MM.1S (cell line): ENCODE measurements around the gene PODNL1.

Experiments used
- DNase-seq: peaks from one replicate; pipeline ENCODE4 v3.0.0-alpha.2; 2015
- H2AFZ ChIP-seq: fragments of 300-600 bp; sonication (generic); 2 replicates; pipeline ENCODE4 v1.6.0; 2016; ENCODE audit warnings: antibody characterized with exemption, low read length
- H3F3A ChIP-seq: fragments of 300-600 bp; sonication (generic); 2 replicates; pipeline ENCODE4 v1.6.1; 2016; ENCODE audit warnings: mild to moderate bottlenecking, antibody characterized with exemption, low read length, moderate library complexity, mixed read lengths; ENCODE audit not compliant: insufficient read depth
- H3K27ac ChIP-seq: fragments of 300-600 bp; sonication (generic); 2 replicates; pipeline ENCODE4 v1.5.1; 2016; ENCODE audit warnings: mild to moderate bottlenecking, low read length
- H3K27me3 ChIP-seq: fragments of 300-600 bp; sonication (generic); replicated peaks from 2 replicates; pipeline ENCODE4 v1.6.0; 2016; ENCODE audit warnings: low read length; ENCODE audit not compliant: insufficient read depth
- H3K36me3 ChIP-seq: fragments of 300-600 bp; sonication (generic); replicated peaks from 2 replicates; pipeline ENCODE4 v1.6.1; 2016; ENCODE audit warnings: mild to moderate bottlenecking, low read length, mixed read lengths; ENCODE audit not compliant: insufficient read depth
- H3K4me1 ChIP-seq: fragments of 300-600 bp; sonication (generic); 2 replicates; pipeline ENCODE4 v1.6.1; 2016; ENCODE audit warnings: low read length, mixed read lengths
- H3K4me2 ChIP-seq: fragments of 300-600 bp; sonication (generic); 2 replicates; pipeline ENCODE4 v1.6.0; 2016; ENCODE audit warnings: low read depth, low read length
- H3K4me3 ChIP-seq: fragments of 300-600 bp; sonication (generic); 2 replicates; pipeline ENCODE4 v1.5.1; 2016; ENCODE audit warnings: low read length, mixed read lengths
- H3K79me2 ChIP-seq: fragments of 300-600 bp; sonication (generic); 2 replicates; pipeline ENCODE4 v1.6.1; 2016; ENCODE audit warnings: mixed run types, low read length, mixed read lengths
- H3K9ac ChIP-seq: fragments of 300-600 bp; sonication (generic); 2 replicates; pipeline ENCODE4 v1.6.1; 2016; ENCODE audit warnings: low read length, mixed read lengths
- H3K9me2 ChIP-seq: fragments of 300-600 bp; sonication (generic); replicated peaks from 2 replicates; pipeline ENCODE4 v1.6.1; 2016; ENCODE audit warnings: mild to moderate bottlenecking, low read length, mixed read lengths; ENCODE audit not compliant: insufficient read depth
- H3K9me3 ChIP-seq: fragments of 300-600 bp; sonication (generic); replicated peaks from 2 replicates; pipeline ENCODE4 v1.6.1; 2016; ENCODE audit warnings: mild to moderate bottlenecking, low read length, mixed read lengths; ENCODE audit not compliant: insufficient read depth
- H4K20me1 ChIP-seq: fragments of 300-600 bp; sonication (generic); 2 replicates; pipeline ENCODE4 v1.6.1; 2016; ENCODE audit warnings: mild to moderate bottlenecking, low read length, moderate library complexity, mixed read lengths; ENCODE audit not compliant: insufficient read depth
- CTCF ChIP-seq: fragments of 300-600 bp; sonication (generic); IDR thresholded peaks from 2 replicates; pipeline ENCODE4 v1.5.1; 2016; ENCODE audit warnings: antibody characterized with exemption, low read length, mixed read lengths
- EZH2 ChIP-seq: fragments of 300-600 bp; sonication (generic); optimal IDR thresholded peaks from 2 replicates; pipeline ENCODE3; 2017; ENCODE audit warnings: low read depth, mild to moderate bottlenecking, antibody characterized with exemption, low read length, mixed read lengths
- EZH2phosphoT487 ChIP-seq: fragments of 300-600 bp; sonication (generic); IDR thresholded peaks from 2 replicates; pipeline ENCODE4 v1.6.1; 2018; ENCODE audit warnings: antibody characterized with exemption, low read length

Gene PODNL1

GRCh38 chr19:13951043-13951442 is 12.8 kb upstream of the PODNL1 start:
- no peak overlapping the region for H3K4me2 ChIP-seq
- DNase-seq = no peak
- no peaks in the 10 kb centered on the region for H4K20me1 ChIP-seq

DNA sequence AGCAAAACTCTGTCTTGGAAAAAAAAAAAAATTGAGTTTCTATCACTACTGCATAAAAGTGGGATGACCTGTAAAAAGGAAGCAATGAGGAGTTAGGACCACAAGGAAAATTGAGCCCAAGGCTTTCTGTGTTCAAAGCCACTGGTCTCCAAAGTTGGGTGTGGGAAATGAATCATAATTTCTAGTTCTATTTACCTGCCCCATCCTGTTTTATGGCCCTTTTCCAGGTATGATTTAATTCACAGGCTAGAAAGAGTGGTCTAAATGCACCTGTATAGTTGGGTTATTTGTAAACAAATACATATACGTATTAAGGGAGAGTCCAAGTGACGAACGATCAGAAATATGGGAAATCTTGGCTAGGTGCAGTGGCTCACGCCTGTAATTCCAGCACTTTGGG is 8.2 kb upstream of the PODNL1 start:
- Histone ChIP-seq H3K4me3 (no peak overlapping the region), H3K4me1 (no peaks in the 10 kb centered on the region), H3F3A (no peaks in the 10 kb centered on the region), H3K4me2 (no peak overlapping the region), H4K20me1 (no peaks in the 10 kb centered on the region), H3K9ac (no peak overlapping the region), H3K9me3 (no peaks in the 10 kb centered on the region), H3K36me3 (no peaks in the 10 kb centered on the region), H2AFZ (no peak overlapping the region), H3K9me2 (no peaks in the 10 kb centered on the region), H3K27me3 (no peaks in the 10 kb centered on the region), H3K79me2 (no peaks in the 10 kb centered on the region), H3K27ac (no peak overlapping the region)
- DNase-seq = no peak
- no peak for TF ChIP-seq CTCF

More at GRCh38 chr19:13951043-13951442, 12.8 kb upstream of the PODNL1 start:
- no peak overlapping the region for H3K27ac ChIP-seq
- H3K9ac ChIP-seq = no peak overlapping the region
- no peaks in the 10 kb centered on the region for H3K9me2 ChIP-seq
- peaks cover 10% of the 10 kb centered on the region for H3K4me1 ChIP-seq
- no peak overlapping the region for H3K4me3 ChIP-seq
- H3F3A ChIP-seq = no peaks in the 10 kb centered on the region
- H3K9me3 ChIP-seq = no peaks in the 10 kb centered on the region
- H3K27me3 ChIP-seq = no peaks in the 10 kb centered on the region
- H2AFZ ChIP-seq = no peak overlapping the region
- TF ChIP-seq EZH2phosphoT487 = no peak
- no peak for TF ChIP-seq CTCF
- TF ChIP-seq EZH2 = no peak
- peaks cover 21% of the 10 kb centered on the region for H3K79me2 ChIP-seq
- H3K36me3 ChIP-seq = no peaks in the 10 kb centered on the region

GRCh38 chr19:13942023-13942684 is 3.9 kb upstream of the PODNL1 start:
- H3K4me3 ChIP-seq = no peak overlapping the region
- H3F3A ChIP-seq = no peaks in the 10 kb centered on the region
- no peak for DNase-seq
- no peaks in the 10 kb centered on the region for H3K9me3 ChIP-seq
- H3K27ac ChIP-seq = no peak overlapping the region
- no peaks in the 10 kb centered on the region for H3K9me2 ChIP-seq
- no peaks in the 10 kb centered on the region for H4K20me1 ChIP-seq
- no peak for TF ChIP-seq EZH2phosphoT487
- no peak for TF ChIP-seq CTCF
- no peak for TF ChIP-seq EZH2
- H3K36me3 ChIP-seq = no peaks in the 10 kb centered on the region
- H3K4me1 ChIP-seq = no peaks in the 10 kb centered on the region
- no peak overlapping the region for H3K4me2 ChIP-seq
- H3K27me3 ChIP-seq = peaks cover 17% of the 10 kb centered on the region; the same call in 1 of the 2 replicates
- no peaks in the 10 kb centered on the region for H3K79me2 ChIP-seq
- H3K9ac ChIP-seq = no peak overlapping the region
- H2AFZ ChIP-seq = no peak overlapping the region
